Activated CD4-positive, alpha-beta T cell treated with anti-CD3 and anti-CD28 coated beads, Interleukin-2, amount 10 ng/mL, durations not matched to agents 24 days and 14 days (primary cell): Measurements from ENCODE around the gene ATP6V0C. TPM values are rescaled to one million over a fixed set of nuclear protein-coding genes. Genes with fewer than 3 reads are reported as not detected.
A peak's percentile ranks its signal among the peaks of the same experiment; 100 is the strongest.
"Not testable (repeated sequence)": the region's sequence is repeated elsewhere in the genome, so short reads cannot be mapped to it uniquely, and the experiment has no call there.

Experiments used
- DNase-seq: peaks from one replicate; pipeline ENCODE4 v3.0.0; 2022
- H3K27ac Mint-ChIP-seq: one replicate; pipeline ENCODE4 v1.8.0; 2022; ENCODE audit warnings: mild to moderate bottlenecking, mixed read lengths
- H3K27me3 Mint-ChIP-seq: one replicate; pipeline ENCODE4 v1.8.0; 2022; ENCODE audit warnings: mixed read lengths
- H3K36me3 Mint-ChIP-seq: one replicate; pipeline ENCODE4 v1.8.0; 2022; ENCODE audit warnings: low read depth, mild to moderate bottlenecking, mixed read lengths
- H3K4me1 Mint-ChIP-seq: one replicate; pipeline ENCODE4 v1.8.0; 2021; ENCODE audit warnings: mixed read lengths
- H3K4me3 Mint-ChIP-seq: one replicate; pipeline ENCODE4 v1.8.0; 2022; ENCODE audit warnings: mild to moderate bottlenecking, moderate library complexity, mixed read lengths
- H3K9me3 Mint-ChIP-seq: one replicate; pipeline ENCODE4 v1.8.0; 2021; ENCODE audit warnings: mixed read lengths
- intact Hi-C: fragments of 100-400 bp; cut with micrococcal nuclease; formaldehyde crosslinking; loops from one replicate; pipeline ENCODE4 v1.15.1; 2023
- total RNA-seq: library from RNA; stranded (reverse); gene quantifications from 2 replicates; pipeline ENCODE4 v1.2.3, GENCODE V29; 2022

The ATP6V0C gene
- total RNA-seq, 1 donor from 2014 or later: 105 TPM

GRCh38 chr16:2527784-2528100 lies 14.0 kb downstream of the ATP6V0C start:
- intact Hi-C loops: no loop called here
- Mint-ChIP-seq H3K27me3 (no peaks in the 10 kb centered on the region), H3K9me3 (no peaks in the 10 kb centered on the region), H3K36me3 (peaks cover 19% of the 10 kb centered on the region), H3K4me3 (no peak overlapping the region), H3K4me1 (peaks cover 17% of the 10 kb centered on the region), H3K27ac (no peak overlapping the region)
- DNase-seq: no peak

- Mint-ChIP-seq H3K36me3 (peaks cover 19% of the 10 kb centered on the region), H3K9me3 (no peaks in the 10 kb centered on the region), H3K27ac (no peak overlapping the region), H3K27me3 (no peaks in the 10 kb centered on the region), H3K4me3 (no peak overlapping the region), H3K4me1 (peaks cover 19% of the 10 kb centered on the region)
- DNase-seq: peak; percentile 58
- intact Hi-C loops: no loop called here
Measured at GRCh38 chr16:2528161-2529060, 14.7 kb downstream of the ATP6V0C start.

- Mint-ChIP-seq H3K4me1 (peaks cover 18% of the 10 kb centered on the region), H3K27me3 (no peaks in the 10 kb centered on the region), H3K9me3 (no peaks in the 10 kb centered on the region), H3K27ac (no peak overlapping the region), H3K36me3 (peaks cover 12% of the 10 kb centered on the region), H3K4me3 (no peak overlapping the region)
- DNase-seq: peak; percentile 58
- intact Hi-C loops: no loop called here
Measured at GRCh38 chr16:2529061-2529931, 15.5 kb downstream of the ATP6V0C start.

DNA sequence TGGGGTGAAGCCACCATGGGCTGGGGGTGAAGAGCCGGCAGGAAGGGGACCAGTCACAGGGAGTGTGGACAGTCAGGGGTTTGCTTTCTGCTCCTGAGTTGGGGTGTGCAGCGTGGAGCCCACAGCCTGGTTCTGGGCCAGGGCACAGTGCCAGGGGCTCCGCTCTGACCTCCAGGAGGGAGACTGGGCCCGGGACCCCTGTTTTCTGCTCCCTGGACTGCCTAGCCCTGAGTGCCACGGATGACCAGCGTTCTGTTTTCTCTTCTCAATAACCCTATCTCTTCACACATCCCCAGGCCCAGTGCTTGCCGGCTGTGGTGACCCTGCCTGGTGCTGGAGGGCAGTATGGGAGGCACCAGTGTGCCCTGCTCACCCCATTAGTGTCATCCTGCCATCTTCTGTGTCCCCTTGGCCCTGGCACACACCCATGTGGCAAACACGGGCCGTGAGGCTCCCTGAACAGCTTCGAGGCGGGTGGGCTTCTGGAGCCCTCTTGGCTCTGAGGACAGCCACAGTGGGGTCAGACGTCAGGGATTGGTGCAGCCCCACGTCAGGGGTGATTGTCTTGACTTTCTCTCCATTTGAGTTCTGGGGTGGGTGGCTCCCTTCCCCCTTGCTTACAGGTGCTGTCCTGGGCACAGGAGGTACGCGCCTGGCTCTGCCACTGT lies 16.3 kb downstream of the ATP6V0C start:
- peak; percentile 58 for DNase-seq
- intact Hi-C loops: loop anchor here (5.0 to 10.0 kb wide), 4 partner anchors 65 to 305 kb away; partner anchors contain the start of genes E4F1 and ECI1
- H3K36me3 Mint-ChIP-seq: peaks cover 7% of the 10 kb centered on the region
- H3K27me3 Mint-ChIP-seq: no peaks in the 10 kb centered on the region
- no peak overlapping the region for H3K4me3 Mint-ChIP-seq
- no peaks in the 10 kb centered on the region for H3K9me3 Mint-ChIP-seq
- no peak overlapping the region for H3K27ac Mint-ChIP-seq
- H3K4me1 Mint-ChIP-seq: peaks cover 15% of the 10 kb centered on the region

GRCh38 chr16:2530629-2531318 lies 17.0 kb downstream of the ATP6V0C start:
- intact Hi-C loops: loop anchor here (5.0 to 10.0 kb wide), 4 partner anchors 64 to 306 kb away; partner anchors contain the start of genes E4F1 and ECI1
- no peaks in the 10 kb centered on the region for H3K27me3 Mint-ChIP-seq
- peaks cover 7% of the 10 kb centered on the region for H3K36me3 Mint-ChIP-seq
- H3K4me3 Mint-ChIP-seq: peak overlapping the region; percentile 96
- H3K27ac Mint-ChIP-seq: peak overlapping the region; percentile 98
- no peaks in the 10 kb centered on the region for H3K9me3 Mint-ChIP-seq
- DNase-seq: peak; percentile 65
- peaks cover 15% of the 10 kb centered on the region for H3K4me1 Mint-ChIP-seq

DNA sequence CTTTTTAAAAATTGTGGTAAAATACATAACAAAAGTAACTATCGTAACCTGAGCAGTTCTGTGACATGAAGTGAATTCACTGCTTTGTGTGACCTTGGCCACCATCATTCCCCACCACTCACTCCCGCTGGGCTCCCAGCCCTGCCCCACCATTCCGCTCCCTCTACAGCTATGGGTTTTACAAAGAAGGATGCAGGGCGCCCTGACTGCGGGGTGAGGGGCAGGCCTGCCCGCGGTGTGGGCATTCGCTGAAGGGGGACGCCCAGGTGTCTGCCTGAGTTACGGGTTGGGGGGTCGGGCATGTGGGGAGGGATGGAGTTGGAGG lies 17.6 kb downstream of the ATP6V0C start, which contains the start of gene CEMP1:
TSS of gene CEMP1 (minus strand) at position 38 of the 325 bp plus-strand sequence. CDS start 335 bp downstream, outside the sequence.
- Mint-ChIP-seq H3K4me1 (peaks cover 15% of the 10 kb centered on the region), H3K36me3 (peaks cover 5% of the 10 kb centered on the region), H3K9me3 (no peaks in the 10 kb centered on the region), H3K4me3 (peak within 1 kb of the TSS; percentile 96), H3K27me3 (no peaks in the 10 kb centered on the region), H3K27ac (peak within 1 kb of the TSS; percentile 98)
- DNase-seq: no peak
- intact Hi-C loops: loop anchor here (5.0 to 10.0 kb wide), 4 partner anchors 63 to 307 kb away; partner anchors contain the start of genes E4F1 and ECI1

DNA sequence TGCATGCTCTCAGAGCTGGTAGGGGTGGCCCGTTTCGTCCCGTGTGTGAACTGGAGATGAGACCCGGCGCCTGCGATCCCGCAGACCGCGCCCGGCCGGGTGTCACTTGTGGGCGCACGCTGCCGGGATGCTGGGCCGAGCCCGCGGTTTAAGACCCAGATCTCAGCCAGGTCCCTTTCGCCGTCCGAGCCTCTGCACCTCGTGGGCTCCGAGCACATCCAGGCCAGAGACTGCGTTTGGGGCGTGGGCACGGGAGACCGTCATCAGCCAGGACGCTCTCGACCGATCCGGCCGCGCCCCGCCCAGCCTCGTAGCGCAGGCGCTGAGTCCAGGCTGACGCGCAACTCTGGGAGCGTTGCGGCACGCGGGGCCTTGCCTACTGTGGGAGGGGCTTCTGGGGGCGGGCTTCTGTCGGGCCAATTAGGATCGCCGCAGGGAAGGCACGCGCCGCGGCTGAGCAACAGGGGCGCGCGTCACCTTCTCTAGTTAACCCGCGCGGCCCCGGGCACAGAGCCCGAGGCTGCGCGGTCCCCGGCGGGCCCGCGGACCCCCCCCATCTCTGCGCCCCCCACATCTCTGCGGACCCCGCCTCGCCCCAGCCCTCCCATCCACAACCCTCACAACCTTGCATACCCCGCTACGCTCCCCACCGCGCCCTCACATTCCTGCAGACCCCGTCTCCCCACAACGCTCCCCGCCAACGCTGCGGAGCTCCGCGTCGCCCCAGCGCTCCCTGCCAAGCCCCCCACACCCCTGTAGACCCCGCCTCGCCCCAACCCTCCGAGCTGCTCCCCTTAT lies 18.1 kb downstream of the ATP6V0C start:
- Mint-ChIP-seq H3K27ac (peak overlapping the region; percentile 98), H3K4me1 (peaks cover 18% of the 10 kb centered on the region), H3K36me3 (peaks cover 5% of the 10 kb centered on the region), H3K27me3 (no peaks in the 10 kb centered on the region), H3K4me3 (peak overlapping the region; percentile 96), H3K9me3 (no peaks in the 10 kb centered on the region)
- peak; percentile 99 for DNase-seq
- intact Hi-C loops: loop anchor here (1.0 to 10.0 kb wide), 5 partner anchors 19 to 307 kb away; partner anchors contain the start of genes ATP6V0C, E4F1 and ECI1

DNA sequence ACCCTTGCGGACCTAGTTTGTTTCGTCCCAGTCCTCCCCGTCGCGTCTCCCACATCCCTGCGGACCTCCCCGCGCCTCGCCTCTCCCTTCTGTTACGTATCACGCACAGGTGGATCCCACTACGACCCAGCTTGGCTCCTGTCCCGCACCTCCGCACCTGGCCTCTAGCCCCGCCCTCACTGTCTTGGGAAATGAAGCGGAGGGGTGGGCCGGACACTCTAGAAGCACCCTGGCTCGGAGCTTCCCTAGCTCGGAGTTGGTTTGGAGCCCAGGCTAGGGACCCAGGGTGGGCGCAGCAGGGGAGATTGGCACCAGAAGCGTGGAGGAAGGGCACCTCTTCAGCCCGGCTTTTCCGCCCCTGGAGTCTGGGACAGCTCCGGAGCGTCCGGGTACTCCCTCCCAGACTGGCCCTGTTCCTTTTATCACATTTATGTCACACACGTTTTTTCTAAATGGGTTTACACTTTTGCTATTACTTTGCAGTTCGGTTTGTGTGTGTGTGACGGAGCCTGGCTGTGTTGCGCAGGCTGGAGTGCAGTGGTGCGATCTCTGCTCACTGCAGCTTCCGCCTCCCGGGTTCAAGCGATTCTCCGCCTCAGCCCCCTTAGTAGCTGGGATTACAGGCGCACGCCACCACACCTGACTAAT lies 18.9 kb downstream of the ATP6V0C start:
- DNase-seq: peak; percentile 87
- intact Hi-C loops: loop anchor here (1.0 to 10.0 kb wide), 5 partner anchors 19 to 308 kb away; partner anchors contain the start of genes ATP6V0C, E4F1 and ECI1
- H3K4me1 Mint-ChIP-seq: peaks cover 22% of the 10 kb centered on the region
- peak overlapping the region; percentile 98 for H3K27ac Mint-ChIP-seq
- peaks cover 3% of the 10 kb centered on the region for H3K36me3 Mint-ChIP-seq
- peak overlapping the region; percentile 96 for H3K4me3 Mint-ChIP-seq
- H3K27me3 Mint-ChIP-seq: no peaks in the 10 kb centered on the region
- H3K9me3 Mint-ChIP-seq: no peaks in the 10 kb centered on the region

DNA sequence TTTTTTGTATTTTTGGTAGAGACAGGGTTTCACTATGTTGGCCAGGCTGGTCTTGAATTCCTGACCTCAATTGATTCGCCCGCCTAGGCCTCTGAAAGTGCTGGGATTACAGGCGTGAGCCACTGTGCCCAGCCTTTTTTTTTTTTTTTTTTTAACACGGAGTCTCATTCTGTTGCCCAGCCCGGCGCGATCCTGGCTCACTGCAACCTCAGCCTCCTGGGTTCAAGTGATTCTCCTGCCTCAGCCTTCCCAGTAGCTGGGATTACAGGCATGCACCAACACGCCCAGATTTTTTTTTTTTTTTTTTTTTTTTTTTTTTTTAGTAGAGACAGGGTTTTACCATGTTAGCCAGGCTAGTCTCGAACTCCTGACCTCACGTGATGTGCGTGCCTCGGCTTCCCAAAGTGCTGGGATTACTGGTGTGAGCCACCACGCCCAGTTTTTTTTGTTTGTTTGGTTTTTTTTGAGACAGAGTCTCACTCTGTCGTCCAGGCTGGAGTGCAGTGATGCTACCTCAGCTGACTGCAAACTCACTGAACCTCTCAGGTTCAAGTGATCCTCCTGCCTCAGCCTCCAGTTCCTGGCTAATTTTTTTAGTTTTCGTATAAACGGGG lies 19.5 kb downstream of the ATP6V0C start:
- H3K27ac Mint-ChIP-seq: peak overlapping the region; percentile 98
- peak overlapping the region; percentile 96 for H3K4me3 Mint-ChIP-seq

GRCh38 chr16:2533912-2534311 lies 20.2 kb downstream of the ATP6V0C start:
- Mint-ChIP-seq H3K4me3 (peak overlapping the region; percentile 63), H3K36me3 (peaks cover 6% of the 10 kb centered on the region), H3K9me3 (no peaks in the 10 kb centered on the region), H3K27ac (peak overlapping the region; percentile 74), H3K27me3 (no peaks in the 10 kb centered on the region), H3K4me1 (peaks cover 25% of the 10 kb centered on the region)
- DNase-seq: no peak
- intact Hi-C loops: loop anchor here (5.0 to 10.0 kb wide), 4 partner anchors 61 to 309 kb away; partner anchors contain the start of genes E4F1 and ECI1

More for the DNA sequence above, 19.5 kb downstream of the ATP6V0C start:
- H3K9me3 Mint-ChIP-seq, H3K36me3 Mint-ChIP-seq, H3K27me3 Mint-ChIP-seq: not testable (repeated sequence)
- H3K4me1 Mint-ChIP-seq: peaks cover 22% of the 10 kb centered on the region
- DNase-seq: peak; percentile 65
- intact Hi-C loops: loop anchor here (5.0 to 10.0 kb wide), 4 partner anchors 62 to 308 kb away; partner anchors contain the start of genes E4F1 and ECI1

DNA sequence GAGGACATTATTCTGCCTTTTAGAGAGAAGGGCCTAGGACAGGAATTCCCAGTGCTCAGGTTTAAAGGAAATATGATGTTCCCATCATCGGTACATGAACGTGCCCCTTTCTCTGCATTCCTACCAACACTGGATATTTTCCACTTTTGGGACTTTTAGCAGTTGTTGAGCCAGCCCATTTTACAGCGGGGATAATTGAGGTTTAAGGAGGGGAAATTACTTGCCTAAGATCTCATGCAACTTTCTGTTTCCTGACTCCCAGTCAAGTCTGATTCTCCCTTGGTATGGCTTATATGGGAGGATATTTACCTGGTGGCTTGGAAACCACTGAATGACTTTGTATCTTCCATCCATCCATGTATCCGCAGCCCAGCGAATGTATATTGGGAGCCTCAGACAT lies 20.6 kb downstream of the ATP6V0C start:
- Mint-ChIP-seq H3K4me1 (peaks cover 26% of the 10 kb centered on the region), H3K4me3 (peak overlapping the region; percentile 63)
- not testable (repeated sequence) for H3K27me3 Mint-ChIP-seq, DNase-seq, H3K9me3 Mint-ChIP-seq, H3K27ac Mint-ChIP-seq, H3K36me3 Mint-ChIP-seq
- intact Hi-C loops: loop anchor here (5.0 to 10.0 kb wide), 4 partner anchors 60 to 310 kb away; partner anchors contain the start of genes E4F1 and ECI1
